Vagina (tissue), 2 donors: ENCODE measurements around the gene UBE2G2. TPM values are rescaled to one million over a fixed set of nuclear protein-coding genes. Genes with fewer than 3 reads are reported as not detected.

Experiments used
- DNase-seq, 2 donors: peaks; one replicate each; pipeline ENCODE4 v3.0.0-alpha.2; 2017; ENCODE audit errors: extremely low spot score in 2 of 2
- H3K27ac ChIP-seq: fragments of 200-600 bp; sonication (generic); one replicate; pipeline ENCODE4 v1.5.1; 2019
- H3K27me3 ChIP-seq: fragments of 200-600 bp; sonication (generic); one replicate; pipeline ENCODE4 v1.5.1; 2019
- H3K36me3 ChIP-seq, 2 donors: fragments of 200-600 bp; sonication (generic); one replicate each; pipeline ENCODE4 v1.5.1; 2017 to 2019
- H3K4me1 ChIP-seq: fragments of 200-600 bp; sonication (generic); one replicate; pipeline ENCODE4 v1.5.1; 2019
- H3K4me3 ChIP-seq, 2 donors: fragments of 200-600 bp; sonication (generic); 1 replicate in 1 of 2; 2 replicates in 1 of 2; pipeline ENCODE4 v1.5.1; 2016 to 2019
- H3K9me3 ChIP-seq: fragments of 200-600 bp; sonication (generic); one replicate; pipeline ENCODE4 v1.5.1; 2019
- POLR2A ChIP-seq, 2 donors: fragments of 450-650 bp; IDR thresholded peaks; one replicate each; pipeline ENCODE4 v1.6.1; 2017; ENCODE audit warnings: antibody characterized with exemption in 2 of 2, mild to moderate bottlenecking in 2 of 2, moderate library complexity in 2 of 2
- POLR2AphosphoS5 ChIP-seq, 2 donors: sonication (generic); formaldehyde crosslinking; IDR thresholded peaks; one replicate each; pipeline ENCODE4 v1.9.0; 2017; ENCODE audit warnings: antibody characterized with exemption in 2 of 2, mild to moderate bottlenecking in 2 of 2, low read depth in 1 of 2; ENCODE audit not compliant: insufficient read depth in 1 of 2
- intact Hi-C: fragments of 100-400 bp; cut with DNase I; formaldehyde crosslinking; loops from one replicate; pipeline ENCODE4 v1.15.1; 2023
- total RNA-seq: library from RNA; depleted of rRNA; stranded (reverse); fragments of >200 nt; gene quantifications from one replicate; pipeline ENCODE4 v1.2.3, GENCODE V29; 2016
- TF ChIP-seq, protein P1 (sequence below), 3 experiments: fragments of 450-650 bp in 2 of 3; fragments of 200-600 bp in 1 of 3; sonication (generic) in 1 of 3; IDR thresholded peaks; one replicate each; pipeline ENCODE4 v1.5.1; 2017 to 2019; ENCODE audit warnings: antibody characterized with exemption in 3 of 3, mild to moderate bottlenecking in 2 of 3, moderate library complexity in 2 of 3

UBE2G2 gene
- total RNA-seq, 1 donor from 2014 or later = 96.5 TPM

DNA sequence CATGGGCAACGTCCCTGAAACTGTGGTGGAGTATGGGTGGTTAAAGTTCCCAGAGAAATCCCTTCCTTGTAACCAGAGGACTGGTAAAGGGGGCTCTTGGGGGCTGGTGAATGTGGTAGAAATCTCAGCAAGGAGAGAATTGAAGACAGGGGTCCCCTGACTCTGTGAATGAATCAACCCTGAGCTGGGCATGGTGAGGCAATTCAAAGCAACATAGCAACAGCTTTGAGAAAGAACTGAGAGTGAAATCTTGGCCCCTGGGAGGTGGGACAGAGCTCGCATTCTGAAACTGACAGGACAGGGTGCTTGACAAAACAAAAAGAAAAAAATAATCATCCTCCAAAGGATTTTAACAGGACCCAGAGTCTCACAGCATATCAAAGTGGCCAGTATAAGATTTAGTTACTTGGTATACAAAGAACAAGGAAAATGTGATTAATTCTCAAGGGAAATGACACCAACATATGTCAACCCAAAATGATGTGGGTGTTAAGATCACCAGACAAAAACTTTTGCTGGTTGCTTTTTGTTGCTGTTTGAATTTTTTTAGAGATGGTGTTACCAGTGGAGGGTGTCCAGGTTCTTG is 28.0 kb upstream of the UBE2G2 start:
- no peak for DNase-seq
- Histone ChIP-seq H3K9me3 (no peaks in the 10 kb centered on the region), H3K36me3 (no peaks in the 10 kb centered on the region), H3K4me1 (no peaks in the 10 kb centered on the region), H3K27me3 (no peaks in the 10 kb centered on the region), H3K27ac (no peak overlapping the region), H3K4me3 (no peak overlapping the region)
- TF ChIP-seq, protein P1, sequence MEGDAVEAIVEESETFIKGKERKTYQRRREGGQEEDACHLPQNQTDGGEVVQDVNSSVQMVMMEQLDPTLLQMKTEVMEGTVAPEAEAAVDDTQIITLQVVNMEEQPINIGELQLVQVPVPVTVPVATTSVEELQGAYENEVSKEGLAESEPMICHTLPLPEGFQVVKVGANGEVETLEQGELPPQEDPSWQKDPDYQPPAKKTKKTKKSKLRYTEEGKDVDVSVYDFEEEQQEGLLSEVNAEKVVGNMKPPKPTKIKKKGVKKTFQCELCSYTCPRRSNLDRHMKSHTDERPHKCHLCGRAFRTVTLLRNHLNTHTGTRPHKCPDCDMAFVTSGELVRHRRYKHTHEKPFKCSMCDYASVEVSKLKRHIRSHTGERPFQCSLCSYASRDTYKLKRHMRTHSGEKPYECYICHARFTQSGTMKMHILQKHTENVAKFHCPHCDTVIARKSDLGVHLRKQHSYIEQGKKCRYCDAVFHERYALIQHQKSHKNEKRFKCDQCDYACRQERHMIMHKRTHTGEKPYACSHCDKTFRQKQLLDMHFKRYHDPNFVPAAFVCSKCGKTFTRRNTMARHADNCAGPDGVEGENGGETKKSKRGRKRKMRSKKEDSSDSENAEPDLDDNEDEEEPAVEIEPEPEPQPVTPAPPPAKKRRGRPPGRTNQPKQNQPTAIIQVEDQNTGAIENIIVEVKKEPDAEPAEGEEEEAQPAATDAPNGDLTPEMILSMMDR (IDR thresholded peaks at IDR 0.05) = no peak
- no peak for TF ChIP-seq POLR2AphosphoS5 (IDR thresholded peaks at IDR 0.05; ENCODE audit: insufficient read depth in 1 of 2, low read depth in 1 of 2)
- no peak for TF ChIP-seq POLR2A (IDR thresholded peaks at IDR 0.05)
- intact Hi-C loops = no loop called here

DNA sequence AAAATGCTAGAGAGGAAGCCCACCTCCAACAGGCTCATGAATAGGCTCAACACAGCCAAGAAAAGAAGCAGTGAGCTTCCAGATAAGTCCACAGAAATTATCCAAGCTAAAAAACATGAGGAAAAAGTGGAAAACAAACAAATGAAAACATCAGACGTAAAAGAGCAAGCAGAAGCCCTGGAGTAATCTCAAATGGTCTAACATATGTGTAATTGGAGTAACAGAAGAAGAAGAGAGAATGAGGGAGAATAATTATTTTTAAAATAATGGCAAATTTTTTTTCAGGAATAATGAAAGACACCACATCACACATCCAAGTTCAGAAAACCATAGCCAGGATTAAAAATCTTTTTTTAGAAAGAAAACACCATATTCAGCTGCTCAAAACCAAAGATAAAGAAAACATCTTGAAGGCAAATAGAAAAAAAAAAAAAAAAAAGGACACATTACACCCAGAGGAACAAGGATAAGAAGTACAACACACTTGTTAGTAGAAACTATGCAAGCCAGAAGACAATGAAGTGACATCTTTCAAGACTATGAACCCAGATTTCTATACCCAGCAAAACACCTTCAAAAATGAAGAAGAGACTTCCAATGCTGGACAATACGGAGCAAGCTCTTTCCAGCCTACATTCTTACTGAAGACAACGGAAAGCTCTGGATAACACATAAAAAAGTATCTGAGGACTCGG is 26.9 kb upstream of the UBE2G2 start:
- intact Hi-C loops = no loop called here
- no peaks in the 10 kb centered on the region for H3K27me3 ChIP-seq
- H3K27ac ChIP-seq = no peak overlapping the region
- no peak for DNase-seq
- H3K4me3 ChIP-seq = no peak overlapping the region
- H3K36me3 ChIP-seq = no peaks in the 10 kb centered on the region
- peaks cover 1% of the 10 kb centered on the region for H3K9me3 ChIP-seq
- no peaks in the 10 kb centered on the region for H3K4me1 ChIP-seq
- TF ChIP-seq POLR2A (IDR thresholded peaks at IDR 0.05) (no peak), POLR2AphosphoS5 (IDR thresholded peaks at IDR 0.05; ENCODE audit: insufficient read depth in 1 of 2, low read depth in 1 of 2) (no peak)
- TF ChIP-seq, protein P1 (IDR thresholded peaks at IDR 0.05) = no peak

DNA sequence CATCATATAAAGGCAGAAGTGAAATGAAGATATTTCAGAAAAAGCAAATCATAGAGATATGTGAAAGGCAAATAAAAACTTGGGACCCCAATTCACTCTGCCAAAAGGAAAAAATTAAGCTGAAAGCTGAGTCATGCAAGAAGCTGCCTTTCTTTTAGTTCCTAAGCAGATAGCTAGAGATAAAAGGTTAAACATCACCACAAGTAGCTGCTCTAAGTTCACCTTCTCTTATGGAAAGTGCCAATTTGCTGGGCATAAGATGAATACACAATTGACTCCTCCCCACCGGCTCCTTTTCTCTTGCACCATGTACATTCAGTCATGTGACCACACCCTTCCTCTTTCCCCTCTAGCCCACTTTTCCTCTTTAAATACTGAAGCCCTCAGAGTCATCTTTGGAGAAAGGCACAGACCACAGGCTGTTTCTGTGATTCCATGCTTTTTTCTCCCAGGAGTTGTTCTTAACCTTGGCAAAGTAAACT is 21.6 kb upstream of the UBE2G2 start:
- H3K4me1 ChIP-seq = peaks cover 7% of the 10 kb centered on the region
- no peak overlapping the region for H3K4me3 ChIP-seq
- intact Hi-C loops = no loop called here
- H3K27me3 ChIP-seq = no peaks in the 10 kb centered on the region
- TF ChIP-seq, protein P1 (IDR thresholded peaks at IDR 0.05) = no peak
- TF ChIP-seq POLR2A (IDR thresholded peaks at IDR 0.05) (no peak), POLR2AphosphoS5 (IDR thresholded peaks at IDR 0.05; ENCODE audit: insufficient read depth in 1 of 2, low read depth in 1 of 2) (no peak)
- H3K36me3 ChIP-seq = no peaks in the 10 kb centered on the region
- DNase-seq = no peak
- peaks cover 6% of the 10 kb centered on the region for H3K9me3 ChIP-seq
- H3K27ac ChIP-seq = no peak overlapping the region

DNA sequence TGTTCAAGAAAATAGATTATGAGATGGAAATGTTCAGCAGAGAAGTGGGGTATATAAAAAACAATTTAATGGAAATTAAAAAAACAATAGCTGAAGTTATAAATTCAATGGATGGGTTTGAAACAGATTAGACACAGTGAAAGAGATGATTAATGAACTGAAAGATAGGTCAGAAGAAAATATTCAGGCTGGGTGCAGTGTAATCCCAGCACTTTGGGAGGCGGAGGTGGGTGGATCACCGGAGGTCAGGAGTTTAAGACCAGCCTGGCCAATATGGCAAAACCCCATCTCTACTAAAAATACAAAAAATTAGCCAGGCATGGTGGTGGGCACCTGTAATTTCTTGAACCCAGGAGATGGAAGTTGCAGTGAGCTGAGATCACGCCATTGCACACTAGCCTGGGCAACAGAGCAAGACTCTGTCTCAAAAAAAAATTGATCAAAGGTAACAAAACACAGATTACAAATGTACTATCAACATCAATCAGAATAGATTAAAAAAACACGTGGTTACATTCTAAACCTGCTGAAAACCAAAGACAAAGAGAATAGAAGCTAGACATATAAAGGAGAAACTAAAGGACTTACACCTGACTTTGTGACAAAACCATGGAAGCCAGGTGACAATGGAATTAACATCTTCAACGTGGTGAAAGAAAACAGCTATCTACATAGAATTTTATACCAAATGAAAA is 21.0 kb upstream of the UBE2G2 start:
- Histone ChIP-seq H3K9me3 (peaks cover 6% of the 10 kb centered on the region), H3K27ac (no peak overlapping the region)
- TF ChIP-seq, protein P1 (IDR thresholded peaks at IDR 0.05) = no peak
- TF ChIP-seq POLR2AphosphoS5 (IDR thresholded peaks at IDR 0.05; ENCODE audit: insufficient read depth in 1 of 2, low read depth in 1 of 2) (no peak), POLR2A (IDR thresholded peaks at IDR 0.05) (no peak)

More for the DNA sequence above, 21.0 kb upstream of the UBE2G2 start:
- Histone ChIP-seq H3K4me3 (no peak overlapping the region), H3K27me3 (no peaks in the 10 kb centered on the region), H3K4me1 (peaks cover 7% of the 10 kb centered on the region), H3K36me3 (no peaks in the 10 kb centered on the region)
- intact Hi-C loops = no loop called here
- DNase-seq = no peak
